DND-41 (cell line): Measurements from ENCODE around the gene RAB37.

ENCODE experiments used
- ATAC-seq: fragments of 200-7000 bp; cut with Tn5 transposase; 3 replicates; pipeline ENCODE4 v1.9.1; 2021; ENCODE audit warnings: low read depth; ENCODE audit not compliant: insufficient read depth
- DNase-seq: peaks from one replicate; pipeline ENCODE4 v3.0.0-alpha.2; 2020
- H2AFZ ChIP-seq: 2 replicates; pipeline ENCODE4 v1.6.0; 2012; ENCODE audit warnings: low read depth, low read length
- H3K27ac ChIP-seq: 2 replicates; pipeline ENCODE4 v1.5.1; 2012; ENCODE audit warnings: low read length, inconsistent platforms
- H3K27me3 ChIP-seq: fragments of 200-600 bp; sonication (generic); 2 replicates; pipeline ENCODE4 v1.6.0; 2012; ENCODE audit warnings: low read length, mild to moderate bottlenecking, inconsistent platforms; ENCODE audit not compliant: insufficient read depth, poor library complexity
- H3K36me3 ChIP-seq: 2 replicates; pipeline ENCODE4 v1.5.1; 2012; ENCODE audit warnings: low read length, inconsistent platforms; ENCODE audit not compliant: insufficient read depth
- H3K4me1 ChIP-seq: 2 replicates; pipeline ENCODE4 v1.5.1; 2012; ENCODE audit warnings: mild to moderate bottlenecking, low read length; ENCODE audit not compliant: insufficient read depth
- H3K4me2 ChIP-seq: 2 replicates; pipeline ENCODE4 v1.6.0; 2012; ENCODE audit warnings: mild to moderate bottlenecking, moderate library complexity, low read length, inconsistent platforms; ENCODE audit not compliant: insufficient read depth
- H3K4me3 ChIP-seq, 2 experiments: fragments of 200-600 bp in 1 of 2; shearing (Covaris generic) in 1 of 2; 2 replicates each; pipeline ENCODE4 v1.5.1; 2012 to 2016; ENCODE audit warnings: inconsistent platforms in 2 of 2, low read length in 2 of 2, mild to moderate bottlenecking in 2 of 2, low read depth in 1 of 2, moderate library complexity in 1 of 2
- H3K79me2 ChIP-seq: 2 replicates; pipeline ENCODE4 v1.6.0; 2012; ENCODE audit warnings: low read length, inconsistent platforms; ENCODE audit not compliant: insufficient read depth
- H3K9ac ChIP-seq: 2 replicates; pipeline ENCODE4 v1.6.0; 2012; ENCODE audit warnings: low read depth, mild to moderate bottlenecking, inconsistent platforms, low read length, moderate library complexity
- H3K9me3 ChIP-seq: 2 replicates; pipeline ENCODE4 v1.5.1; 2012; ENCODE audit warnings: low read length, moderate library complexity, mild to moderate bottlenecking, inconsistent platforms; ENCODE audit not compliant: insufficient read depth, severe bottlenecking
- H4K20me1 ChIP-seq: 2 replicates; pipeline ENCODE4 v1.6.0; 2012; ENCODE audit warnings: low read length; ENCODE audit not compliant: insufficient read depth
- EZH2 ChIP-seq: IDR thresholded peaks from 3 replicates; pipeline ENCODE4 v1.6.1; 2012; ENCODE audit warnings: borderline replicate concordance, low read depth, mild to moderate bottlenecking, moderate library complexity, low read length, inconsistent platforms; ENCODE audit not compliant: severe bottlenecking
- TF ChIP-seq, protein P1 (sequence below): IDR thresholded peaks from 2 replicates; pipeline ENCODE4 v1.5.1; 2012; ENCODE audit warnings: borderline replicate concordance, low read length, moderate library complexity, mild to moderate bottlenecking; ENCODE audit not compliant: poor library complexity, severe bottlenecking; ENCODE audit errors: extremely low read depth

Gene RAB37

GRCh38 chr17:74779501-74779900, 42.4 kb downstream of the RAB37 start:
- H3K27ac ChIP-seq, result no peak overlapping the region
- H3K9ac ChIP-seq, result no peak overlapping the region
- H3K4me3 ChIP-seq, result no peak overlapping the region

GRCh38 chr17:74779948-74780400, 42.9 kb downstream of the RAB37 start:
- Histone ChIP-seq H3K27me3 (no peaks in the 10 kb centered on the region), H3K4me1 (peaks cover 16% of the 10 kb centered on the region), H3K9me3 (no peaks in the 10 kb centered on the region), H3K36me3 (peaks cover 9% of the 10 kb centered on the region; the same call in 1 of the 2 replicates), H3K4me2 (no peak overlapping the region), H3K4me3 (no peak overlapping the region), H4K20me1 (peaks cover 8% of the 10 kb centered on the region; the same call in 1 of the 2 replicates), H3K9ac (no peak overlapping the region), H2AFZ (no peak overlapping the region), H3K27ac (no peak overlapping the region), H3K79me2 (peaks cover 28% of the 10 kb centered on the region)
- DNase-seq, result no peak
- no peak for ATAC-seq
- TF ChIP-seq EZH2, result no peak
- TF ChIP-seq, protein P1, sequence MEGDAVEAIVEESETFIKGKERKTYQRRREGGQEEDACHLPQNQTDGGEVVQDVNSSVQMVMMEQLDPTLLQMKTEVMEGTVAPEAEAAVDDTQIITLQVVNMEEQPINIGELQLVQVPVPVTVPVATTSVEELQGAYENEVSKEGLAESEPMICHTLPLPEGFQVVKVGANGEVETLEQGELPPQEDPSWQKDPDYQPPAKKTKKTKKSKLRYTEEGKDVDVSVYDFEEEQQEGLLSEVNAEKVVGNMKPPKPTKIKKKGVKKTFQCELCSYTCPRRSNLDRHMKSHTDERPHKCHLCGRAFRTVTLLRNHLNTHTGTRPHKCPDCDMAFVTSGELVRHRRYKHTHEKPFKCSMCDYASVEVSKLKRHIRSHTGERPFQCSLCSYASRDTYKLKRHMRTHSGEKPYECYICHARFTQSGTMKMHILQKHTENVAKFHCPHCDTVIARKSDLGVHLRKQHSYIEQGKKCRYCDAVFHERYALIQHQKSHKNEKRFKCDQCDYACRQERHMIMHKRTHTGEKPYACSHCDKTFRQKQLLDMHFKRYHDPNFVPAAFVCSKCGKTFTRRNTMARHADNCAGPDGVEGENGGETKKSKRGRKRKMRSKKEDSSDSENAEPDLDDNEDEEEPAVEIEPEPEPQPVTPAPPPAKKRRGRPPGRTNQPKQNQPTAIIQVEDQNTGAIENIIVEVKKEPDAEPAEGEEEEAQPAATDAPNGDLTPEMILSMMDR, result no peak

More at GRCh38 chr17:74779501-74779900, 42.4 kb downstream of the RAB37 start:
- TF ChIP-seq EZH2, result no peak
- TF ChIP-seq, protein P1, result no peak
- Histone ChIP-seq H2AFZ (no peak overlapping the region), H3K9me3 (no peaks in the 10 kb centered on the region), H4K20me1 (peaks cover 8% of the 10 kb centered on the region; the same call in 1 of the 2 replicates), H3K79me2 (peaks cover 31% of the 10 kb centered on the region), H3K4me1 (peaks cover 19% of the 10 kb centered on the region), H3K4me2 (no peak overlapping the region), H3K36me3 (peaks cover 9% of the 10 kb centered on the region; the same call in 1 of the 2 replicates), H3K27me3 (no peaks in the 10 kb centered on the region)
- DNase-seq (no peak), ATAC-seq (no peak)

GRCh38 chr17:74780443-74781238, 43.6 kb downstream of the RAB37 start:
- Histone ChIP-seq H3K4me1 (peaks cover 9% of the 10 kb centered on the region), H3K36me3 (peaks cover 12% of the 10 kb centered on the region; the same call in 1 of the 2 replicates), H2AFZ (no peak overlapping the region), H3K79me2 (peaks cover 21% of the 10 kb centered on the region), H3K9me3 (no peaks in the 10 kb centered on the region), H3K27me3 (no peaks in the 10 kb centered on the region), H3K9ac (no peak overlapping the region), H3K27ac (no peak overlapping the region), H3K4me3 (no peak overlapping the region), H3K4me2 (no peak overlapping the region), H4K20me1 (0 out of 2 replicates have a peak, but pooled peaks cover 4% of the 10 kb centered on the region)
- no peak for TF ChIP-seq EZH2
- TF ChIP-seq, protein P1, result peak; percentile 47
- DNase-seq, result no peak
- no peak for ATAC-seq
